Body of pancreas (tissue), 4 donors: ENCODE results near the gene TPD52L1.
"Not testable (repeated sequence)": the region's sequence is repeated elsewhere in the genome, so short reads cannot be mapped to it uniquely, and the experiment has no call there.

Experiments used
- POLR2A ChIP-seq, 3 donors: fragments of 450-650 bp; IDR thresholded peaks; one replicate each; pipeline ENCODE4 v1.6.1; 2016; ENCODE audit warnings: antibody characterized with exemption in 3 of 3, mild to moderate bottlenecking in 2 of 3
- TF ChIP-seq, protein P1 (sequence below), 7 experiments: fragments of 450-650 bp in 4 of 7; fragments of 200-600 bp in 3 of 7; sonication (generic) in 3 of 7; IDR thresholded peaks; one replicate each; pipeline ENCODE4 v1.5.1; 2016 to 2019; ENCODE audit warnings: antibody characterized with exemption in 7 of 7

- TF ChIP-seq, protein P1, sequence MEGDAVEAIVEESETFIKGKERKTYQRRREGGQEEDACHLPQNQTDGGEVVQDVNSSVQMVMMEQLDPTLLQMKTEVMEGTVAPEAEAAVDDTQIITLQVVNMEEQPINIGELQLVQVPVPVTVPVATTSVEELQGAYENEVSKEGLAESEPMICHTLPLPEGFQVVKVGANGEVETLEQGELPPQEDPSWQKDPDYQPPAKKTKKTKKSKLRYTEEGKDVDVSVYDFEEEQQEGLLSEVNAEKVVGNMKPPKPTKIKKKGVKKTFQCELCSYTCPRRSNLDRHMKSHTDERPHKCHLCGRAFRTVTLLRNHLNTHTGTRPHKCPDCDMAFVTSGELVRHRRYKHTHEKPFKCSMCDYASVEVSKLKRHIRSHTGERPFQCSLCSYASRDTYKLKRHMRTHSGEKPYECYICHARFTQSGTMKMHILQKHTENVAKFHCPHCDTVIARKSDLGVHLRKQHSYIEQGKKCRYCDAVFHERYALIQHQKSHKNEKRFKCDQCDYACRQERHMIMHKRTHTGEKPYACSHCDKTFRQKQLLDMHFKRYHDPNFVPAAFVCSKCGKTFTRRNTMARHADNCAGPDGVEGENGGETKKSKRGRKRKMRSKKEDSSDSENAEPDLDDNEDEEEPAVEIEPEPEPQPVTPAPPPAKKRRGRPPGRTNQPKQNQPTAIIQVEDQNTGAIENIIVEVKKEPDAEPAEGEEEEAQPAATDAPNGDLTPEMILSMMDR (IDR thresholded peaks at IDR 0.05): not testable (repeated sequence)
- TF ChIP-seq POLR2A (IDR thresholded peaks at IDR 0.05): not testable (repeated sequence)
Measured at GRCh38 chr6:125280370-125281035, 126.9 kb downstream of the TPD52L1 start.
